IPS DF 4.7 (cell line): ENCODE results near the gene STMP1.

ENCODE experiments used
- DNase-seq: peaks from one replicate; pipeline ENCODE4 v3.0.0-alpha.2; 2013; ENCODE audit warnings: low spot score; ENCODE audit errors: extremely low read depth

The STMP1 gene

GRCh38 chr7:135718794-135719437, 56.6 kb downstream of the STMP1 start:
- no peak for DNase-seq

GRCh38 chr7:135719688-135720087, 57.4 kb downstream of the STMP1 start:
- DNase-seq = no peak

- no peak for DNase-seq
Measured at GRCh38 chr7:135721198-135721820, 59.0 kb downstream of the STMP1 start.

GRCh38 chr7:135723411-135723810, 61.1 kb downstream of the STMP1 start:
- no peak for DNase-seq
